HepG2 (cell line): Measurements from ENCODE around the gene HLF. TPM values are rescaled to one million over a fixed set of nuclear protein-coding genes. Genes with fewer than 3 reads are reported as not detected.

Experiments used
- ATF2 ChIP-seq: sonication (generic); formaldehyde crosslinking; IDR thresholded peaks from 2 replicates; pipeline ENCODE4 v1.4.0; 2020; ENCODE audit warnings: missing genetic modification reagents
- BRCA1 ChIP-seq: sonication (generic); formaldehyde crosslinking; IDR thresholded peaks from 2 replicates; pipeline ENCODE4 v1.4.0; 2020; ENCODE audit warnings: missing genetic modification reagents
- ETV5 ChIP-seq: IDR thresholded peaks from 2 replicates; pipeline ENCODE4 v1.6.1; 2018; ENCODE audit warnings: missing biosample characterization, missing genetic modification reagents, inconsistent platforms, borderline replicate concordance
- GMEB1 ChIP-seq: sonication (generic); formaldehyde crosslinking; IDR thresholded peaks from 2 replicates; pipeline ENCODE4 v1.5.1; 2020; ENCODE audit warnings: missing genetic modification reagents, mild to moderate bottlenecking, borderline replicate concordance
- HMGXB4 ChIP-seq, 2 experiments: sonication (generic) in 1 of 2; formaldehyde crosslinking in 1 of 2; IDR thresholded peaks; 2 replicates each; pipeline versions ENCODE4 v1.4.0 to v1.6.1; 2018 to 2020; ENCODE audit warnings: missing genetic modification reagents in 2 of 2, borderline replicate concordance in 1 of 2, low read depth in 1 of 2, mild to moderate bottlenecking in 1 of 2, missing biosample characterization in 1 of 2
- HOMEZ ChIP-seq: IDR thresholded peaks from 2 replicates; pipeline ENCODE4 v1.6.1; 2016; ENCODE audit warnings: low read depth
- IKZF4 ChIP-seq: sonication (generic); formaldehyde crosslinking; IDR thresholded peaks from 2 replicates; pipeline ENCODE4 v1.5.1; 2020; ENCODE audit warnings: borderline replicate concordance, mild to moderate bottlenecking, low read depth, missing genetic modification reagents; ENCODE audit errors: not compliant biosample characterization
- MLX ChIP-seq: IDR thresholded peaks from 2 replicates; pipeline ENCODE4 v1.6.1; 2016
- MXD4 ChIP-seq: IDR thresholded peaks from 2 replicates; pipeline ENCODE4 v1.6.1; 2016; ENCODE audit warnings: mild to moderate bottlenecking, missing biosample characterization, missing genetic modification reagents
- NPAS2 ChIP-seq: sonication (generic); formaldehyde crosslinking; IDR thresholded peaks from 2 replicates; pipeline ENCODE4 v1.8.0; 2022; ENCODE audit warnings: mild to moderate bottlenecking, missing genetic modification reagents, borderline replicate concordance
- RELA ChIP-seq: sonication (generic); formaldehyde crosslinking; IDR thresholded peaks from 2 replicates; pipeline ENCODE4 v1.4.0; 2020; ENCODE audit warnings: missing genetic modification reagents
- REPIN1 ChIP-seq: sonication (generic); formaldehyde crosslinking; IDR thresholded peaks from 2 replicates; pipeline ENCODE4 v1.8.0; 2022; ENCODE audit warnings: missing genetic modification reagents, low read depth, mild to moderate bottlenecking, borderline replicate concordance
- SOX13 ChIP-seq, 3 experiments: fragments of 450-650 bp in 1 of 3; sonication (generic) in 1 of 3; formaldehyde crosslinking in 1 of 3; IDR thresholded peaks in 2 of 3; conservative IDR thresholded peaks in 1 of 3; 2 replicates each; pipeline versions ENCODE4 v1.5.0 to v1.6.1; 2016 to 2020; ENCODE audit warnings: antibody characterized with exemption in 1 of 3, mild to moderate bottlenecking in 1 of 3, missing compliant biosample characterization in 1 of 3, missing genetic modification reagents in 1 of 3, moderate library complexity in 1 of 3
- STAG1 ChIP-seq: sonication (generic); formaldehyde crosslinking; IDR thresholded peaks from 2 replicates; pipeline ENCODE4 v1.4.0; 2020; ENCODE audit warnings: missing genetic modification reagents
- TARDBP ChIP-seq: sonication (generic); formaldehyde crosslinking; IDR thresholded peaks from 2 replicates; pipeline ENCODE4 v1.8.0; 2022; ENCODE audit warnings: mild to moderate bottlenecking, missing genetic modification reagents
- XBP1 ChIP-seq: sonication (generic); formaldehyde crosslinking; IDR thresholded peaks from 2 replicates; pipeline ENCODE4 v1.5.0; 2020; ENCODE audit warnings: missing genetic modification reagents
- ZBTB38 ChIP-seq: sonication (generic); formaldehyde crosslinking; IDR thresholded peaks from 2 replicates; pipeline ENCODE4 v1.5.1; 2020; ENCODE audit warnings: mild to moderate bottlenecking, missing genetic modification reagents
- ZNF143 ChIP-seq: sonication (generic); formaldehyde crosslinking; IDR thresholded peaks from 2 replicates; pipeline ENCODE4 v1.4.0; 2020; ENCODE audit warnings: missing genetic modification reagents
- ZNF605 ChIP-seq: sonication (generic); formaldehyde crosslinking; IDR thresholded peaks from 2 replicates; pipeline ENCODE4 v1.8.0; 2022; ENCODE audit warnings: mild to moderate bottlenecking, missing genetic modification reagents
- ZNF839 ChIP-seq: sonication (generic); formaldehyde crosslinking; IDR thresholded peaks from 2 replicates; pipeline ENCODE4 v1.4.0; 2020; ENCODE audit warnings: missing genetic modification reagents, mild to moderate bottlenecking, borderline replicate concordance
- ZNF878 ChIP-seq: sonication (generic); formaldehyde crosslinking; IDR thresholded peaks from 2 replicates; pipeline ENCODE4 v1.8.1; 2023; ENCODE audit warnings: mild to moderate bottlenecking, missing genetic modification reagents, moderate library complexity
- ZSCAN20 ChIP-seq: sonication (generic); formaldehyde crosslinking; IDR thresholded peaks from 2 replicates; pipeline ENCODE4 v1.4.0; 2020; ENCODE audit warnings: missing genetic modification reagents, mild to moderate bottlenecking, borderline replicate concordance
- polyA plus RNA-seq, 8 experiments: library from polyadenylated mRNA; depleted of rRNA in 3 of 8; stranded (reverse) in 7 of 8; unstranded in 1 of 8; fragments of >200 nt; fragmentation: Illumina TruSeq in 4 of 8; extraction: Trizol in 4 of 8; gene quantifications; 2 replicates each; pipeline versions ENCODE4 v1.2.1 to v1.2.3, GENCODE V29; 2011 to 2016; ENCODE audit warnings: low read depth in 4 of 8, missing spikeins in 1 of 8, mixed read lengths in 1 of 8; ENCODE audit not compliant: insufficient read depth in 1 of 8
- total RNA-seq, 5 experiments: library from RNA; depleted of rRNA; stranded (reverse); fragments of >200 nt; fragmentation: Illumina TruSeq; extraction: Trizol; gene quantifications; 2 replicates each; pipeline ENCODE4 v1.2.3, GENCODE V29; 2016; ENCODE audit warnings: low read depth in 1 of 5

Gene HLF
- total and polyA plus RNA-seq, 2 of the 13 experiments (the other 11 are each of a cell fraction or from before 2014, with no cell fraction given), result 202 to 346 TPM

- TF ChIP-seq ETV5 (no peak), MXD4 (CRISPR knock-in tag) (peak; percentile 24; the same call in 1 of the 2 replicates), SOX13 (IDR thresholded peaks at IDR 0.05) (no peak), SOX13 (CRISPR knock-in tag; conservative IDR thresholded peaks at IDR 0.05 in 1 of 2, IDR thresholded peaks at IDR 0.05 in 1 of 2) (0 out of 4 replicates have a peak, but pooled peaks of 1 of the 2 experiments have one; percentile 60), HMGXB4 (CRISPR knock-in tag; IDR thresholded peaks at IDR 0.05; ENCODE audit: borderline replicate concordance in 1 of 2, low read depth in 1 of 2) (peak in 1 of 2 experiments; percentile 31; a peak in 1 of 4 replicates), ZNF839 (CRISPR knock-in tag) (no peak), STAG1 (CRISPR knock-in tag) (peak; percentile 51), NPAS2 (CRISPR knock-in tag) (no peak), HOMEZ (CRISPR knock-in tag) (no peak), ZSCAN20 (0 out of 2 replicates have a peak, but pooled peaks have one; percentile 60), IKZF4 (CRISPR knock-in tag) (no peak), XBP1 (CRISPR knock-in tag) (no peak), ZNF605 (CRISPR knock-in tag) (peak; percentile 48; the same call in 1 of the 2 replicates), ATF2 (CRISPR knock-in tag) (no peak), BRCA1 (CRISPR knock-in tag) (no peak), GMEB1 (CRISPR knock-in tag) (no peak), MLX (CRISPR knock-in tag) (no peak), REPIN1 (CRISPR knock-in tag) (0 out of 2 replicates have a peak, but pooled peaks have one; percentile 50), ZBTB38 (CRISPR knock-in tag) (no peak), ZNF143 (CRISPR knock-in tag) (no peak), ZNF878 (CRISPR knock-in tag) (peak; percentile 73; the same call in 1 of the 2 replicates), TARDBP (CRISPR knock-in tag) (peak; percentile 94), RELA (no peak)
Observed at GRCh38 chr17:55324296-55324978, 59.7 kb downstream of the HLF start (continued).
